Choroid plexus epithelial cell (primary cell): ENCODE data around the gene PMEL.

ENCODE experiments used
- DNase-seq: peaks from one replicate; pipeline ENCODE4 v3.0.0-alpha.2; 2010; ENCODE audit warnings: low read depth
- H3K4me3 ChIP-seq: 2 replicates; pipeline ENCODE4 v1.5.1; 2011; ENCODE audit warnings: low read depth, mild to moderate bottlenecking, control low read depth, low read length, moderate library complexity
- TF ChIP-seq, protein P1 (sequence below): conservative IDR thresholded peaks from 2 replicates; pipeline ENCODE4 v1.5.1; 2011; ENCODE audit warnings: low read depth, mild to moderate bottlenecking, control low read depth, inconsistent platforms, low read length, moderate library complexity

PMEL gene

DNA sequence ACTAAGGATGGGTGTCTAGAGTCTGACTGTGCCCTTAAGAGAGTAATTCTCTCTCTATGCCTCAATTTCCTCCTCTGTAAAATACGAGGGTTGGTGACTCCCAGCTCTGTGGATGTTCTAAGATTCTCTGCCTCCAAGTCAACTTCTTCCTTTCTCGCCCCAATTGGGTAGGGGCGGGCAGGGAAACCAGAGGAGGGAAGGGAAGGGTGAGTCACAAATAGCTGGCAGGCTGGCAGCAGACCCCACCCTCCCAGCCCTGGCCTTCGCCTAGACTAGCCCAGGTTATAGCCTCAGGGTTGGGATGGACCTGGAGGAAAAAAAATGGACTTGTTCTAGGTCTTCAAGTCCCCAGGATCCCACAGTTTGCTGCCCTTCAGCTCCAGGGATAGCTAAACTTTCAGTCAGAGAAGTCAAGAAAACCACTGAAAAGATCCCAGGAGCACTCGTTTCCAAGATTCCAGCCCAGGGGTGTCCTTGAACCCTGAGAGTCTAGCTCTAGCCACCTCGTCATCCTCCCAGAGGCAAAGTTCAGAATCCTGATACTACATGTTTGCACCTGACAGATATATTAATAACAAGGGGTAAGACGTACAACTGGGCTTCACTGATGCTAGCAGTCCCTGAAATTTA, 32.6 kb downstream of the PMEL start:
- H3K4me3 ChIP-seq = no peak overlapping the region
- no peak for DNase-seq

DNA sequence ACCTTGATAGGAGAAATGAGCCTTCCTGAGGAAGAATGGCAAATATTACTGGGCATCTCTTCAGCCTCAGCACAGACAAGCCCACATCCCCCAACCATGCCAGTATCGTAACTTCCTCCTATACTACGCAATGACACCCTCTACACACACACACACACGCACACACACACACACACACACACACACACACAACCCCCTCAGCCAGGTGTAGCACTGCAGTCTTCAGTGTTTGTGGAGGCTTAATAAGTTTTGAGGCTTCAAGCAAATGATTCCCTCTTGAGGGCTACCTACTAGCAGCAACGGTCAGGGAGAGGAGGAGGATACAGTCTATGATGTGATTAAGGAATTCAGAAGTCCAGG, 33.3 kb downstream of the PMEL start:
- peak; percentile 39 for DNase-seq
- peak overlapping the region; percentile 78 for H3K4me3 ChIP-seq
- TF ChIP-seq, protein P1, sequence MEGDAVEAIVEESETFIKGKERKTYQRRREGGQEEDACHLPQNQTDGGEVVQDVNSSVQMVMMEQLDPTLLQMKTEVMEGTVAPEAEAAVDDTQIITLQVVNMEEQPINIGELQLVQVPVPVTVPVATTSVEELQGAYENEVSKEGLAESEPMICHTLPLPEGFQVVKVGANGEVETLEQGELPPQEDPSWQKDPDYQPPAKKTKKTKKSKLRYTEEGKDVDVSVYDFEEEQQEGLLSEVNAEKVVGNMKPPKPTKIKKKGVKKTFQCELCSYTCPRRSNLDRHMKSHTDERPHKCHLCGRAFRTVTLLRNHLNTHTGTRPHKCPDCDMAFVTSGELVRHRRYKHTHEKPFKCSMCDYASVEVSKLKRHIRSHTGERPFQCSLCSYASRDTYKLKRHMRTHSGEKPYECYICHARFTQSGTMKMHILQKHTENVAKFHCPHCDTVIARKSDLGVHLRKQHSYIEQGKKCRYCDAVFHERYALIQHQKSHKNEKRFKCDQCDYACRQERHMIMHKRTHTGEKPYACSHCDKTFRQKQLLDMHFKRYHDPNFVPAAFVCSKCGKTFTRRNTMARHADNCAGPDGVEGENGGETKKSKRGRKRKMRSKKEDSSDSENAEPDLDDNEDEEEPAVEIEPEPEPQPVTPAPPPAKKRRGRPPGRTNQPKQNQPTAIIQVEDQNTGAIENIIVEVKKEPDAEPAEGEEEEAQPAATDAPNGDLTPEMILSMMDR = no peak

More for the DNA sequence above, 32.6 kb downstream of the PMEL start:
- TF ChIP-seq, protein P1 = no peak

DNA sequence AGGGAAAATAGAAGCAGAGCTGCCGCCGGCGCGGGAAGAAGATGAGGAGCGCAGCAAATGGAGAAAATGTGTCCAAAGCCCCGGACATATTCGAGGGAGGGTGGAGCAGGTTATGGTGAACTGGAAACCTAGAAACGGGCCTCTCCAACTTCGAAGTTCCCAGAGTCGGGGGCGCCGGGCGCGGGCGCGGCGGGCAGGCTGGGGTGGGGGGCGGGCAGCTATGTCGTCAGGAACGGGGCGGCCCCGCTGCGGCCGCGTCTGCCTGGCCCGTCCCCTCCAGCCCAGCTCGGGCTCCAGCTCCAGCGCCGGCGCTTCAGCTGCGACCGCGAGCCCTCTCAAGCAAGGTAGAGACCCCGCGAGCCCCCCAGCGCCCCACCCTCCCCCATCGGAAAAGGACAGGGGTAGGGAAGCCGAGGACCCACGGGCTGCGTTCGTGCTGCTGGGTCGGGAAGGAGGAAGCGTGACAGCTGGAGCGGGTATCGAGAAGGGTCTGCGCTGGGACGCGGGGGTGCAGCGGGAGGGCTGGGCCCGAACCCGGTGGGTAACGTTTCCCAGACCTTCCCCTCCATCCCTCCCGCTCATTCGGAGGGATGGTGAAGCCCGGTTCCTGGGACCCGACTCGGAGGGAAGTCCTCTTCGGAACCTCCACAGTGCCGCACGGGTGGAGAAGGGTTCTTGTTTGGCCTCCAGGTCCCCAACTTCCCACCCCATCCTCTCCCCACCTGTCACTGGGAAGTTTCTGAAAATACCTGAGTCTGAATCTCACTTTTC, 33.9 kb downstream of the PMEL start:
- DNase-seq = peak; percentile 41
- peak overlapping the region; percentile 78 for H3K4me3 ChIP-seq
- TF ChIP-seq, protein P1 = no peak

DNA sequence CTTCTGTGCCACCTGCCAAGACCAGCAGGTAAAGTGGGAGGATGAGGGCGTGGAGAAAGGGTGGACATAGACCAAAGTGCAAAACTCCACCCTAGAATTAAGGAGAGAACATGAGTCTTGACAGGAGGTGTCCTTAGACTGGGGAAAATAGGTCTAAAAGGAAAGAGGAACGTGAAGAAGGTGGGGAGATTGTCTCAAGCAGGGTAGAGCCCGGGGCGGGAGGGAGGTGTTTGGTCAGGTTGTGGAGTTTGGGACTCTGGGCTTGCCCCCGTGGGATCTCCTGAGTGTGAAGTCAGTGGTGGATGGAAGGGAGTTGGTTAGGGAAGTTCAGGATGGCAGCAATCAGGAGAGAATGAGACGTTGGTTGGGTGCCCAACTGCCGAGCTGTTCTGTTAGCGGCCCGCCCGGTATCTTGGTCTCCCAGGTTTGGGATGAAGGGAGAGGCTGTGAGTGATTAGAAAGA, 34.5 kb downstream of the PMEL start:
- H3K4me3 ChIP-seq = peak overlapping the region; percentile 78
- TF ChIP-seq, protein P1 = no peak
- DNase-seq = peak; percentile 2

DNA sequence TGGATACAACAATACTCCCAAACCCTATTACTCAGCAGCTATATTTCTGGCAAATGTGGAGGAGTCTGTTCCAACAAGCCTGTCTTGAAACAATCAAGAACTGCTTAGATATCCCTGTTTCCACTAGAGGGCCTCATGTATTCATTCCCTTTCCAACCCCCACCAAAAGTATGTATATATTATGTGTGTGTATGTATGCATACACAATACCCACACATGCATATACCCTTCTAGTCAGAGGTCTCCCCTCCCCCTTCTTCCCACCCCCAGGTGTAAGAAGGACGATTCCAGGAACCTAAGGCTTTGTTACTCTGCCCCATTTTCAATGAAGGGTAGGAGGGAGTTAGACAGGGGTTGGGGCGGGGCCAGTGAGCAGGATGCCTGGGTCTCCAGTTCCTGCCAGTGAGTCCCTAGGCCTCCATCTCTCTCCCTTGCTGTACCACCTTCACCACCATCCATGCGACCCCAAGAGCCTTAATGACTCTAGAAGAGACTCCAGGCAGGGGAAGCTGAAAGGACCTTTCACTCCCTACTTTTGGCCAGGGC, 35.0 kb downstream of the PMEL start, which contains the start of gene DGKA:
Gene DGKA (plus strand): TSS at position 392 of the 546 bp plus-strand sequence. CDS start 5,342 bp downstream, outside the sequence.
- TF ChIP-seq, protein P1 = peak; percentile 66
- peak within 1 kb of the TSS; percentile 78 for H3K4me3 ChIP-seq
- peak; percentile 83 for DNase-seq

DNA sequence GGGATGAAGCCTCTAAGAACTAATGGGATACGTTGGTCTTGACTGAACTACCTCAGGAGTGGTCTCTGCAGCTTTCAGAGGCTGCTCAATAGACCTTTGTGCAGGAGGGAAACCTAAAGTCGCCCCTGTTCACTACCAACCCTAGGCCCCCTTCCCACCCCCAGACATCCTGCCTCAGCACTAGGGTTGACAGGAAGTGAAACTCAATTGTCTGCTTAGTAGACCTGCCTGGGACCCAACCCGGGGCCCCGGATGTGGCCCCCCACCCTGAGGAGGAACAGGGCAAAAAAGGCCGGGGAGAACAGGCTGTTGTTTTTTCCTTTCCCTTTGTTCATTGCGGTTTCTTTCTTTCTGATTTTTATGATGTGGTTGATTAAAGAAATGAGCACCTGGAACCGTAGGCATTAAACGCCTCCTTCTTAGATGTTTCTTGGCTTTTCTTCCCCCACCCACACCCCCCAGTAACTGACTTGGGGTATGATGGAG, 36.5 kb downstream of the PMEL start:
- no peak overlapping the region for H3K4me3 ChIP-seq
- DNase-seq = no peak
- TF ChIP-seq, protein P1 = no peak
